Esophagus squamous epithelium (tissue), 5 donors: ENCODE measurements around the gene NEK9. TPM values are rescaled to one million over a fixed set of nuclear protein-coding genes. Genes with fewer than 3 reads are reported as not detected.

Experiments used
- DNase-seq: peaks from one replicate; lab custom pipeline; 2025; lab: John Stamatoyannopoulos, UW
- H3K27ac ChIP-seq, 4 donors: fragments of 200-600 bp; sonication (generic); one replicate each; pipeline ENCODE4 v1.5.1; 2016 to 2019; ENCODE audit warnings: mild to moderate bottlenecking in 1 of 4
- H3K27me3 ChIP-seq, 4 donors: fragments of 200-600 bp; sonication (generic); 1 replicate in 3 of 4; 2 replicates in 1 of 4; pipeline versions ENCODE4 v1.5.1 to v1.6.0; 2017 to 2021; ENCODE audit warnings: antibody characterized with exemption in 1 of 4
- H3K36me3 ChIP-seq, 3 donors: fragments of 200-600 bp; sonication (generic); one replicate each; pipeline ENCODE4 v1.5.1; 2016 to 2019
- H3K4me1 ChIP-seq, 3 donors: fragments of 200-600 bp; sonication (generic); one replicate each; pipeline ENCODE4 v1.5.1; 2017 to 2019
- H3K4me3 ChIP-seq, 4 donors: fragments of 200-600 bp; sonication (generic); 1 replicate in 3 of 4; 2 replicates in 1 of 4; pipeline ENCODE4 v1.5.1; 2016 to 2019; ENCODE audit warnings: mild to moderate bottlenecking in 2 of 4, moderate library complexity in 1 of 4
- H3K9me3 ChIP-seq, 3 donors: fragments of 200-600 bp; sonication (generic); one replicate each; pipeline ENCODE4 v1.5.1; 2016 to 2019
- CTCF ChIP-seq, 6 experiments: fragments of 450-650 bp in 4 of 6; fragments of 200-600 bp in 2 of 6; sonication (generic) in 2 of 6; IDR thresholded peaks; one replicate each; pipeline ENCODE4 v1.5.1; 2016 to 2019; ENCODE audit warnings: antibody characterized with exemption in 6 of 6, mild to moderate bottlenecking in 4 of 6, moderate library complexity in 4 of 6
- POLR2A ChIP-seq, 4 donors: fragments of 450-650 bp; IDR thresholded peaks; one replicate each; pipeline ENCODE4 v1.6.1; 2017; ENCODE audit warnings: antibody characterized with exemption in 4 of 4, mild to moderate bottlenecking in 4 of 4, moderate library complexity in 3 of 4
- WGBS, 2 donors: methylation state at CpG; one replicate each; pipeline ENCODE4 v1.1.5; 2018; 5-methylcytosine and 5-hydroxymethylcytosine counted together
- intact Hi-C: fragments of 100-400 bp; cut with DNase I; formaldehyde crosslinking; loops from one replicate; pipeline ENCODE4 v1.15.0; 2022
- total RNA-seq, 4 donors: library from RNA; depleted of rRNA; stranded (reverse); fragments of >200 nt; gene quantifications; one replicate each; pipeline ENCODE4 v1.1.0, GENCODE V29; 2016
- donor health status: DM: yes; HTN: yes; CAD: no.

Gene NEK9
- total RNA-seq, 4 donors from 2014 or later, result 16.6 to 37.2 (median 17.8) TPM

DNA sequence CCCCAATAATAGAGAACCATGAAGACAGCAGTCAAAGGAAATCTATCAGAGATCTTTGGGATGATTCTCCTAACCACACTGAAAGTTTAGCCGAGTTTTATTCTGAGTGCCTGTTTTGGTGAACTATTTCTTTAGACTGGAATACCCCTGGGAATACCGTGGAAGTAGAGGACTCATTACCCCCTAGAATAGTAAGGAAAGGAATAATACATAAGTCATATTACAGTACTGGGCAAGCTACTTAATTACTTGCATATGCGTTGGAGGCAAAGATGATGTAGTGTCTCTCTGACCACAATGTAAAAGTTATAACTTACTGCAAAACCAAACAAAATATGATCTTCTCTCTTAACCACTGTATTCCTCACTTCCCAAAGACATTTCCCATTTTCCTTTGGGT, 32.0 kb downstream of the NEK9 start:
- Histone ChIP-seq H3K36me3 (peaks cover 14 to 100% (median 39%) of the 10 kb centered on the region in 3 donors), H3K27me3 (no peaks in the 10 kb centered on the region), H3K4me3 (no peak overlapping the region), H3K27ac (no peak overlapping the region), H3K9me3 (no peaks in the 10 kb centered on the region), H3K4me1 (no peaks in the 10 kb centered on the region)
- intact Hi-C loops, result no loop called here
- TF ChIP-seq POLR2A (IDR thresholded peaks at IDR 0.05) (no peak), CTCF (IDR thresholded peaks at IDR 0.05) (no peak)
- DNase-seq, result no peak
- WGBS, 2 donors, result 89 to 92% methylated on average over 3 of the region's 3 CpGs

DNA sequence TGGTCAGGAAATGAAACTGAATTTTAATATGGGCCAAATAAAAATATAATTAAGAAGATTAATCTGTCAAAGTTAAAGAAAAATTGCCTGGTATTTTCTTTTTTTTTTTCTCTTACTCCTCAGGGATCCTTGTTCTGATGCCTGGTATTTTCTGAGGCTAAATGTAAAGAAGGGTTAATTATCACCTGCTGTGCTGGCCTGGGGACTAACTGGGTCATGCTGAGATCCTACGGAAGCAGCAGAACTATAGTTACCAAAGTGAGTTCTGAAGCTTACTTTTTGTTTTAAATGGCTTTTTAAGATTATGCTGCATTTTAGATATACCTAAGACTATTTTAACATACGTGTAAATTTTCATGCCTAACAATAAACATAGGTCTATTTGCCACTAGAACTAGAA, 34.1 kb downstream of the NEK9 start:
- no peak overlapping the region for H3K4me3 ChIP-seq
- intact Hi-C loops, result no loop called here
- 90 to 91% methylated on average over 2 of the region's 2 CpGs for WGBS, 2 donors
- DNase-seq, result no peak
- peaks cover 17 to 100% (median 41%) of the 10 kb centered on the region in 3 donors for H3K36me3 ChIP-seq
- TF ChIP-seq CTCF (IDR thresholded peaks at IDR 0.05), result no peak
- H3K27ac ChIP-seq, result no peak overlapping the region
- H3K4me1 ChIP-seq, result peaks cover 0 to 4% (median 0%) of the 10 kb centered on the region in 3 donors
- H3K27me3 ChIP-seq, result no peaks in the 10 kb centered on the region
- no peaks in the 10 kb centered on the region for H3K9me3 ChIP-seq

GRCh38 chr14:75091251-75091650, 35.6 kb downstream of the NEK9 start:
- Histone ChIP-seq H3K4me1 (peaks cover 0 to 4% (median 0%) of the 10 kb centered on the region in 3 donors), H3K4me3 (no peak overlapping the region), H3K27ac (no peak overlapping the region), H3K27me3 (no peaks in the 10 kb centered on the region), H3K36me3 (peaks cover 17 to 100% (median 44%) of the 10 kb centered on the region in 3 donors), H3K9me3 (no peaks in the 10 kb centered on the region)
- WGBS, 2 donors, result 94 to 95% methylated on average over 8 of the region's 8 CpGs
- intact Hi-C loops, result no loop called here
- DNase-seq, result no peak
- TF ChIP-seq POLR2A (IDR thresholded peaks at IDR 0.05) (no peak), CTCF (IDR thresholded peaks at IDR 0.05) (no peak)

DNA sequence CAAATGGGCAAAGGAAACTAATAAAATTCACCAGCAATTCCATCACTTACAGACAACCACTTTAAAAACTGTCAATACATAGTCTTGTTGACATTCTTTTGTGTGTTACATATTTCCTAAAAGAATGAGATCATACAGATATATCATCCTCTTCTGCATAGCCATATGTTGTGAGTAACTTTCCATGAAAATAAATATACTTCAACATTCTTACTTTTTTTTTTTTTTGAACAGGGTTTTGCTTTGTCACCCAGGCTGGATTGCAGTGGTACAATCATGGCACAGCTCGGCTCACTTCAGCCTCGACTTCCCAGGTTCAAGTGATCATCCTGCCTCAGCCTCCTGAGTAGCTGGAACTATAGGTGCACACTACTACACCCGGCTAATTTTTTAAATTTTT, 36.5 kb downstream of the NEK9 start:
- intact Hi-C loops, result no loop called here
- DNase-seq, result no peak
- TF ChIP-seq CTCF (IDR thresholded peaks at IDR 0.05) (no peak), POLR2A (IDR thresholded peaks at IDR 0.05) (no peak)

GRCh38 chr14:75088566-75089373, 38.1 kb downstream of the NEK9 start:
- no peak overlapping the region for H3K4me3 ChIP-seq
- no peaks in the 10 kb centered on the region for H3K27me3 ChIP-seq
- H3K27ac ChIP-seq, result no peak overlapping the region
- peaks cover 0 to 21% (median 0%) of the 10 kb centered on the region in 3 donors for H3K4me1 ChIP-seq
- intact Hi-C loops, result loop anchor here (10.0 kb wide), 2 partner anchors 84 to 174 kb away; partner anchors contain the start of gene EIF2B2
- H3K36me3 ChIP-seq, result peaks cover 3 to 100% (median 48%) of the 10 kb centered on the region in 3 donors
- no peaks in the 10 kb centered on the region for H3K9me3 ChIP-seq
- TF ChIP-seq CTCF (IDR thresholded peaks at IDR 0.05), result peak; percentile 61 to 88 (median 74)
- no peak for TF ChIP-seq POLR2A (IDR thresholded peaks at IDR 0.05)
- 55 to 75% methylated on average over 4 to 7 of the region's 7 CpGs for WGBS, 2 donors
- no peak for DNase-seq

More for the DNA sequence above, 36.5 kb downstream of the NEK9 start:
- Histone ChIP-seq H3K27me3 (no peaks in the 10 kb centered on the region), H3K4me3 (no peak overlapping the region), H3K36me3 (peaks cover 14 to 100% (median 44%) of the 10 kb centered on the region in 3 donors), H3K27ac (no peak overlapping the region), H3K4me1 (peaks cover 0 to 5% (median 0%) of the 10 kb centered on the region in 3 donors), H3K9me3 (no peaks in the 10 kb centered on the region)
- WGBS, 2 donors, result 86% methylated on average over 3 of the region's 3 CpGs
